C4-2B (cell line): ENCODE data around the gene CLNK.

Experiments
- H3K27ac ChIP-seq: fragments of 450-650 bp; 2 replicates; pipeline ENCODE4 v1.5.1; 2017
- ZFX ChIP-seq: fragments of 450-650 bp; IDR thresholded peaks from 2 replicates; pipeline ENCODE4 v1.6.1; 2017
- TF ChIP-seq, protein P1 (sequence below): fragments of 450-650 bp; conservative IDR thresholded peaks from 2 replicates; pipeline ENCODE4 v1.5.1; 2017; ENCODE audit warnings: mild to moderate bottlenecking

CLNK gene

DNA sequence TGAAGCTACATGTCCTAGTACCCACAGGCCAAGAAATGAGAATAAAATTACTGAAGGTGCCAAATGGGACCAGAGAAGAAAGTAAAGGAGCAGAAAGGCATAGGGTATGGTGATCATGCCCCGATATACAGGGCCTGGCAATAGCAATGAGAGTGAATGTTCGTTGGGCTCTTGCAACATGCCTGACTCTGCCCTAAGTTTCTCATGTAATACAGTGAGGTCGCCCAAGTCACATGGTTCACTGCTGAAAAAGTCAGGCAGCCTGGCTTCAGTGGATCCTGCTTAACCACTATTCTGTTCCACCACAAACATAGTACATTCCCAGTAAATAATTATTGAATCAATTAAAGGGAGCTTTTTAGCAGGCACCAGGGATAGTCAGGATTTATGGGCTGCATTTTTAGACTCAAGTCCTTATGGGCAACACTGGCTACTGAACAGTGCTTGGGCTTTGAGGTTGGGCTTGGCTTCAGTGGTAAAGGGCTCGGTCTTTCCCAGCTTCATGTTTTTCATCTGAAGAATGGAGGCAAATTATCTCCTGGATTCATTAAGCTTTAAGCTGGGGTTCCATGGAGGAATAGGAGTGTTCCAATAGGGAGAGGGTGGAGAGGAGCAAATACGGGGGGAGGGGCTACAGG lies 160.3 kb downstream of the CLNK start:
- H3K27ac ChIP-seq: no peak overlapping the region

DNA sequence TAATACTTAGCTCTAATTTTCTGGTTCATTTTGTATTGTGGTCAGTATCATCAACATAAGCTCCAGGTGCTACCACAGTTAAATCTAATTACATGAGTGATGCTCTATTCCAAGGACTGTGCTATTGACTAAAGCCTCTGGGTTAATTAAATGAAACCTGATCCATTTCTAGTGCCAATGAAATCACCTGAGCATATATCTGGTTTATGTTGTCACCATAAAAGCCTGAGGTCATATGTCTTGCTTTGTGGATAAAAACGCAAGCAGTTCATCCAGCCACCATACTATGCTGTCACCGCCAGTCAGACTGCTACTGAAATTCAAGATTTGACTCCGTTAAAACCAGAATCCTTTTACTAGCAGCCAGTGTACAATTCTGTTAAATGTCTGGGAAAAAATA lies 163.1 kb downstream of the CLNK start:
- TF ChIP-seq ZFX: no peak
- TF ChIP-seq, protein P1, sequence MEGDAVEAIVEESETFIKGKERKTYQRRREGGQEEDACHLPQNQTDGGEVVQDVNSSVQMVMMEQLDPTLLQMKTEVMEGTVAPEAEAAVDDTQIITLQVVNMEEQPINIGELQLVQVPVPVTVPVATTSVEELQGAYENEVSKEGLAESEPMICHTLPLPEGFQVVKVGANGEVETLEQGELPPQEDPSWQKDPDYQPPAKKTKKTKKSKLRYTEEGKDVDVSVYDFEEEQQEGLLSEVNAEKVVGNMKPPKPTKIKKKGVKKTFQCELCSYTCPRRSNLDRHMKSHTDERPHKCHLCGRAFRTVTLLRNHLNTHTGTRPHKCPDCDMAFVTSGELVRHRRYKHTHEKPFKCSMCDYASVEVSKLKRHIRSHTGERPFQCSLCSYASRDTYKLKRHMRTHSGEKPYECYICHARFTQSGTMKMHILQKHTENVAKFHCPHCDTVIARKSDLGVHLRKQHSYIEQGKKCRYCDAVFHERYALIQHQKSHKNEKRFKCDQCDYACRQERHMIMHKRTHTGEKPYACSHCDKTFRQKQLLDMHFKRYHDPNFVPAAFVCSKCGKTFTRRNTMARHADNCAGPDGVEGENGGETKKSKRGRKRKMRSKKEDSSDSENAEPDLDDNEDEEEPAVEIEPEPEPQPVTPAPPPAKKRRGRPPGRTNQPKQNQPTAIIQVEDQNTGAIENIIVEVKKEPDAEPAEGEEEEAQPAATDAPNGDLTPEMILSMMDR: no peak
- no peak overlapping the region for H3K27ac ChIP-seq

More for the DNA sequence above, 160.3 kb downstream of the CLNK start:
- TF ChIP-seq ZFX: no peak
- TF ChIP-seq, protein P1: no peak

DNA sequence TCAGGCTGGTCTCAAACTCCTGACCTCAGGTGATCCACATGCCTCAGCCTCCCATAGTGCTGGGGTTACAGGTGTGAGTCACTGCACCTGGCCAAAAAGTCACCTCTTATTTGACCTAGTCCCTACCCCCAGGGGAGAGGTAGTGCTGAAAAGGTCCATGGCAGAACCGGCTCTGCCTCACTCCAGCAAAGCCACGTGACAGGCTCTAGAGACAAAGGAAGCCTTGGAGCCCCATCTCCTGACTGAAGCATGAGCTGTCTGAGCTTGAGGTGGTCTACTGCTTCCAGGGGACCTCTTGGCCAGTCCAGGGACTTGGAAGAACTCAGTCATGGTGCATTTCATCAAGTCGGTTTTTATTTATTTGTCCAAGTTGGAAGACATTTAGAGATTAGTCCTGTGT lies 174.8 kb downstream of the CLNK start:
- no peak overlapping the region for H3K27ac ChIP-seq
- no peak for TF ChIP-seq ZFX
- TF ChIP-seq, protein P1: no peak

DNA sequence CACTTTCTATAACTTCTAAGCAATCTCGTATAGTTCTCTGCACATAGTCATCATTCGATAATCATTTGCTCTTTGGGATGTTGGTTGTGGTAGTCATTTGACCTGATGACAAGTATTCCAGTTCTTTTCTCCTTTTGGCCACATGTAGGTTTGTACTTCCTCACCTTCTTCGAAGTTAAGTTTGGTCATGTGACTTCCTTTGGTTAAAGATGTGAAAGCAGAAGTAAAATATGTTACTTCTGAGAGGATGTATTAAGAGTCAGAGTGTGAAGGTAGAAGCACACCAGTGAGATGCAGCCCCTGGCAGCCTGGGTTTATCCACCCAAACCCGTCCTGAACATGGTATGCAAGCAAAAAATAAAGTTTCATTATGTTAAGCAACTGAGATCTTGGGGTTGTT lies 178.5 kb downstream of the CLNK start:
- TF ChIP-seq, protein P1: no peak
- TF ChIP-seq ZFX: no peak
- no peak overlapping the region for H3K27ac ChIP-seq

DNA sequence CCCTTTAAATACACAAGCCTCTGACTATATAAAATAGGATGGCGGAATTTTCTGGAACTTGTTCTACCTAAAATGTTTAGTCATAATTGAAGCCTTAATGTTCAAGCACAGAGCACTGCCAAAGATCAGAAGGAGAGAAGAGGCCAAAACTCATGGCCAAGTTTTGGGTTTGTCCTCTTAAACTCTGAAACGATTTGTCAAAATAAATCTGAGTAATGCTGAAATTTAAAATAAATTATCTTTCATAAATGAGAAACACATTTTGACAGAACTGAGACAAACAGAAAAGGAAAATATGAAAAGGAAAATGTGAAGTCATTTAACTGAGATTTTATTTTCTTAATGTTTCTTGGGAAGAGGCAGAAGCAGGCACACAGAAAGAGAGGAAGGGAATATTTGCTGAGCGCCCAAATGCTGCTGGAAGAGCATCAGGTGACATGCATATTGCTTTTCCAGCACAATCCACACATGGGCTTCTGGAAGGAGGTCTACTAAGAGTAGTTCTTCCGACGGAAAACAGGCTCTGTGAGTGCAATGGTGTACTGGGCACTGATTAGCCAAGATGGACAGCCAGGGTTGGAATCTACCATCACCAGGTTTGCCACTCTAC lies 179.9 kb downstream of the CLNK start:
- TF ChIP-seq, protein P1: no peak
- TF ChIP-seq ZFX: no peak
- no peak overlapping the region for H3K27ac ChIP-seq

DNA sequence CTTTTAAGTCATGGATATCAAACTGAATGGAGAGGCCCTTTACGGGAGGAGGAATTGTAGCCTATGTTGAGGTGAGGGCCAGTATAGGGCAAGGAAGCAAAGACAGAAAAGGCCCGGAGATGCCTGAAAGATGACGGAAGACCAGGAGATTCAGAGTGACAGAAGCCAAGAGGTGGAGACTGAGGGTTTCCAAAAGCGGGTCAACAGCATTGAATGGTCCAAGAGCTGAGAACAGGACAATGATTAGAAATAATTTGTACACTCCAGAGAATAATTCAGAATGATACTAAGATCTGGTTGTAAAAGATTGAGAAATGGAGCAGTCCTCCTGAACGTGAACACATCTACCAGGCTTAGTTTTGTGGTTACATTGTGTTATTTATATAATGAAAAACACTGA lies 181.9 kb downstream of the CLNK start:
- no peak for TF ChIP-seq ZFX
- TF ChIP-seq, protein P1: no peak
- H3K27ac ChIP-seq: no peak overlapping the region

DNA sequence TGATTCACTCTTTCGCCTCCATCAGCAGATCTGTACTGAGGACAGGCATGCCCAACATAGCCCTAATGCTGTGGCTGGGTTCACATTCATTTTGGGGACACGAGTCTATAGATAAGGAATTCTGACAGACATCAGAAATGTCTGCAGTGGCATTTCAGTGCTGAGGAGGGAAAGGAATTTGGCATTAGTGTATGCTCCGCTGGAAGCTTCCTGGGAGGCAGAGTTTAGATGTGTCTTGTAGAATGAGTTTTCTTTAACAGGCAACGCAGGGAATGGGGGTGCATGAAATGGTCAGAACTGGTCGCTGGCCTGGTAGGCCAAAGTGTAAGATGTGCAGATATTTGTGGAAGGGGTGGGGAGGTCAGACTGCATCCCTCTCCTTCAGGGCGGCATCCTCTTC lies 183.8 kb downstream of the CLNK start:
- 0 out of 2 replicates have a peak, but pooled peaks have one; percentile 15 for TF ChIP-seq ZFX
- TF ChIP-seq, protein P1: no peak

More for the DNA sequence above, 183.8 kb downstream of the CLNK start:
- peak overlapping the region; percentile 62 for H3K27ac ChIP-seq
